OCI-LY1 (cell line): ENCODE measurements around the gene GNG4.

ENCODE experiments used
- H2AFZ ChIP-seq: fragments of 200-600 bp; sonication (generic), shearing (Covaris generic); 2 replicates; pipeline ENCODE4 v1.6.0; 2014; ENCODE audit warnings: antibody characterized with exemption, mild to moderate bottlenecking, low read length
- H3F3A ChIP-seq: fragments of 200-600 bp; sonication (generic), shearing (Covaris generic); 2 replicates; pipeline ENCODE4 v1.6.0; 2014; ENCODE audit warnings: mild to moderate bottlenecking, antibody characterized with exemption, low read length, moderate library complexity; ENCODE audit not compliant: insufficient read depth
- H3K27ac ChIP-seq: fragments of 200-600 bp; sonication (generic); 2 replicates; pipeline ENCODE4 v1.5.1; 2014; ENCODE audit warnings: low read length, mixed run types, mild to moderate bottlenecking, low read depth; ENCODE audit not compliant: poor library complexity, severe bottlenecking
- H3K27me3 ChIP-seq: fragments of 200-600 bp; sonication (generic); 2 replicates; pipeline ENCODE4 v1.6.0; 2014; ENCODE audit warnings: antibody characterized with exemption, mild to moderate bottlenecking, low read length, moderate library complexity; ENCODE audit not compliant: insufficient read depth
- H3K36me3 ChIP-seq: fragments of 200-600 bp; sonication (generic); 2 replicates; pipeline ENCODE4 v1.6.1; 2014; ENCODE audit warnings: mild to moderate bottlenecking, antibody characterized with exemption, low read length, moderate library complexity, mixed read lengths; ENCODE audit not compliant: insufficient read depth
- H3K4me1 ChIP-seq: fragments of 200-600 bp; sonication (generic); 2 replicates; pipeline ENCODE4 v1.5.1; 2014; ENCODE audit warnings: mild to moderate bottlenecking, low read length, moderate library complexity; ENCODE audit not compliant: insufficient read depth, severe bottlenecking
- H3K4me2 ChIP-seq: fragments of 200-600 bp; sonication (generic), shearing (Covaris generic); 2 replicates; pipeline ENCODE4 v1.6.1; 2014; ENCODE audit warnings: low read length
- H3K4me3 ChIP-seq: fragments of 200-600 bp; sonication (generic); 2 replicates; pipeline ENCODE4 v1.5.1; 2014; ENCODE audit warnings: low read length, low read depth, mild to moderate bottlenecking, mixed read lengths; ENCODE audit not compliant: poor library complexity, severe bottlenecking
- H3K79me2 ChIP-seq: fragments of 200-600 bp; shearing (Covaris generic); 2 replicates; pipeline ENCODE4 v1.6.1; 2016; ENCODE audit warnings: mixed run types, low read length, mixed read lengths; ENCODE audit not compliant: insufficient read depth
- H3K9ac ChIP-seq: fragments of 200-600 bp; sonication (generic), shearing (Covaris generic); 2 replicates; pipeline ENCODE4 v1.6.1; 2014; ENCODE audit warnings: mild to moderate bottlenecking, low read length, mixed read lengths
- H3K9me2 ChIP-seq: fragments of 200-600 bp; sonication (generic), shearing (Covaris generic); 2 replicates; pipeline ENCODE4 v1.6.1; 2014; ENCODE audit warnings: low read depth, mild to moderate bottlenecking, low read length, mixed read lengths
- H3K9me3 ChIP-seq: fragments of 200-600 bp; shearing (Covaris generic); 2 replicates; pipeline ENCODE4 v1.6.1; 2014; ENCODE audit warnings: low read length, mixed read lengths
- H4K20me1 ChIP-seq: fragments of 200-600 bp; sonication (generic), shearing (Covaris generic); 2 replicates; pipeline ENCODE4 v1.6.0; 2016; ENCODE audit warnings: mild to moderate bottlenecking, low read length; ENCODE audit not compliant: insufficient read depth
- CTCF ChIP-seq: fragments of 200-600 bp; sonication (generic), shearing (Covaris generic); IDR thresholded peaks from 2 replicates; pipeline ENCODE4 v1.5.1; 2017; ENCODE audit warnings: mild to moderate bottlenecking, antibody characterized with exemption, low read length, moderate library complexity, mixed read lengths
- EZH2 ChIP-seq: fragments of 200-600 bp; sonication (generic), shearing (Covaris generic); IDR thresholded peaks from 2 replicates; pipeline ENCODE4 v1.8.0; 2017; ENCODE audit warnings: borderline replicate concordance, mixed run types, mild to moderate bottlenecking, antibody characterized with exemption, low read length, moderate library complexity, mixed read lengths

GNG4 gene

GRCh38 chr1:235671992-235672391, 22.4 kb upstream of the GNG4 start:
- H3K27me3 ChIP-seq: no peaks in the 10 kb centered on the region
- H3K79me2 ChIP-seq: no peaks in the 10 kb centered on the region
- H3K9me2 ChIP-seq: no peaks in the 10 kb centered on the region
- no peak overlapping the region for H3K9ac ChIP-seq
- H3K4me2 ChIP-seq: no peak overlapping the region
- H3K9me3 ChIP-seq: peaks cover 17% of the 10 kb centered on the region
- TF ChIP-seq EZH2: no peak
- TF ChIP-seq CTCF: no peak
- no peaks in the 10 kb centered on the region for H3F3A ChIP-seq
- no peaks in the 10 kb centered on the region for H4K20me1 ChIP-seq
- H3K4me3 ChIP-seq: no peak overlapping the region
- no peak overlapping the region for H3K27ac ChIP-seq
- H2AFZ ChIP-seq: no peak overlapping the region
- no peaks in the 10 kb centered on the region; the same call in 1 of the 2 replicates for H3K36me3 ChIP-seq
- H3K4me1 ChIP-seq: no peaks in the 10 kb centered on the region

GRCh38 chr1:235670157-235670776, 20.7 kb upstream of the GNG4 start:
- H3K9ac ChIP-seq: no peak overlapping the region
- H4K20me1 ChIP-seq: no peaks in the 10 kb centered on the region
- H2AFZ ChIP-seq: no peak overlapping the region
- H3K4me1 ChIP-seq: no peaks in the 10 kb centered on the region
- H3K4me3 ChIP-seq: no peak overlapping the region
- H3K79me2 ChIP-seq: no peaks in the 10 kb centered on the region
- no peaks in the 10 kb centered on the region for H3F3A ChIP-seq
- no peak overlapping the region for H3K27ac ChIP-seq
- H3K9me3 ChIP-seq: peaks cover 17% of the 10 kb centered on the region
- TF ChIP-seq EZH2: no peak
- no peak for TF ChIP-seq CTCF
- no peak overlapping the region for H3K4me2 ChIP-seq
- no peaks in the 10 kb centered on the region for H3K9me2 ChIP-seq
- H3K27me3 ChIP-seq: no peaks in the 10 kb centered on the region
- H3K36me3 ChIP-seq: no peaks in the 10 kb centered on the region; the same call in 1 of the 2 replicates

GRCh38 chr1:235669277-235669676, 19.7 kb upstream of the GNG4 start:
- Histone ChIP-seq H3K4me3 (no peak overlapping the region), H4K20me1 (no peaks in the 10 kb centered on the region), H3K27ac (no peak overlapping the region), H2AFZ (no peak overlapping the region), H3K79me2 (no peaks in the 10 kb centered on the region), H3F3A (no peaks in the 10 kb centered on the region), H3K27me3 (no peaks in the 10 kb centered on the region), H3K9ac (no peak overlapping the region), H3K4me1 (no peaks in the 10 kb centered on the region), H3K9me3 (peaks cover 17% of the 10 kb centered on the region), H3K9me2 (no peaks in the 10 kb centered on the region), H3K36me3 (no peaks in the 10 kb centered on the region; the same call in 1 of the 2 replicates), H3K4me2 (no peak overlapping the region)
- TF ChIP-seq EZH2 (no peak), CTCF (no peak)
